ENCODE measurements around the gene SELE.

DNA sequence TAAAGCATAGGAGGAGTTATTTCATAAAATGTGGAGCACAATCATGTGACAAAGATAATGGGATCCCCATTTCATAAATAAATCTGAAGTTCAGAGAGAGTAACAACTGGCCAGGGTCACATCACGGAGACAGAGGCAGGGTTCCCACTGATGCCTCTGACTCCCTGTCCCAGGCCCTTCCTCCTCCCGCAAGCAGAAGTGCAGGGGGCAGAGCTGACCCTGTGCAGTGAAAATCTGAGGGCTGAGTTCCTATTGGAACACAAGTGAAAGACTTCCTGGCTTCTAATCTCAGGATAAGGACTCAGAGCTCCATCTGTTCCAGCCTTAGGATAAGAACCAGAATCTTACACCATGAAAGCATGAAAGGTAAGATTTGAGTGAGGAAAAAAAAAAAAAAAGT lies 44.5 kb downstream of the SELE start:
- TF ChIP-seq, protein P1, sequence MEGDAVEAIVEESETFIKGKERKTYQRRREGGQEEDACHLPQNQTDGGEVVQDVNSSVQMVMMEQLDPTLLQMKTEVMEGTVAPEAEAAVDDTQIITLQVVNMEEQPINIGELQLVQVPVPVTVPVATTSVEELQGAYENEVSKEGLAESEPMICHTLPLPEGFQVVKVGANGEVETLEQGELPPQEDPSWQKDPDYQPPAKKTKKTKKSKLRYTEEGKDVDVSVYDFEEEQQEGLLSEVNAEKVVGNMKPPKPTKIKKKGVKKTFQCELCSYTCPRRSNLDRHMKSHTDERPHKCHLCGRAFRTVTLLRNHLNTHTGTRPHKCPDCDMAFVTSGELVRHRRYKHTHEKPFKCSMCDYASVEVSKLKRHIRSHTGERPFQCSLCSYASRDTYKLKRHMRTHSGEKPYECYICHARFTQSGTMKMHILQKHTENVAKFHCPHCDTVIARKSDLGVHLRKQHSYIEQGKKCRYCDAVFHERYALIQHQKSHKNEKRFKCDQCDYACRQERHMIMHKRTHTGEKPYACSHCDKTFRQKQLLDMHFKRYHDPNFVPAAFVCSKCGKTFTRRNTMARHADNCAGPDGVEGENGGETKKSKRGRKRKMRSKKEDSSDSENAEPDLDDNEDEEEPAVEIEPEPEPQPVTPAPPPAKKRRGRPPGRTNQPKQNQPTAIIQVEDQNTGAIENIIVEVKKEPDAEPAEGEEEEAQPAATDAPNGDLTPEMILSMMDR (IDR thresholded peaks at IDR 0.05), result no peak
- TF ChIP-seq POLR2A (IDR thresholded peaks at IDR 0.05) (no peak), POLR2AphosphoS5 (IDR thresholded peaks at IDR 0.05) (no peak)
